Activated effector memory CD4-positive, alpha-beta T cell treated with Interleukin-2 at 50 U/mL for 16 hours (primary cell): Measurements from ENCODE around the gene RILPL2.
"Not testable (repeated sequence)": the region's sequence is repeated elsewhere in the genome, so short reads cannot be mapped to it uniquely, and the experiment has no call there.

ENCODE experiments used
- DNase-seq: peaks from one replicate; pipeline ENCODE4 v3.0.0-alpha.2; 2020

Gene RILPL2

GRCh38 chr12:123449249-123449733 is 12.8 kb upstream of the RILPL2 start:
- DNase-seq, result no peak

- no peak for DNase-seq
Observed at GRCh38 chr12:123446333-123446713, 9.8 kb upstream of the RILPL2 start.

GRCh38 chr12:123445388-123446332 is 9.2 kb upstream of the RILPL2 start:
- DNase-seq, result no peak

- DNase-seq, result no peak
Observed at GRCh38 chr12:123444092-123445026, 7.9 kb upstream of the RILPL2 start.

GRCh38 chr12:123442774-123443173 is 6.3 kb upstream of the RILPL2 start:
- no peak for DNase-seq

- no peak for DNase-seq
Observed at GRCh38 chr12:123441523-123442164, 5.2 kb upstream of the RILPL2 start.

GRCh38 chr12:123435636-123436016 is 858 bp downstream of the RILPL2 start:
- no peak for DNase-seq

GRCh38 chr12:123433615-123434014 is 2.9 kb downstream of the RILPL2 start:
- no peak for DNase-seq

GRCh38 chr12:123431951-123432817 is 4.3 kb downstream of the RILPL2 start:
- DNase-seq, result not testable (repeated sequence)

- DNase-seq, result not testable (repeated sequence)
Observed at GRCh38 chr12:123429101-123429500, 7.4 kb downstream of the RILPL2 start.

GRCh38 chr12:123428591-123428990 is 7.9 kb downstream of the RILPL2 start:
- DNase-seq, result no peak

- no peak for DNase-seq
Observed at GRCh38 chr12:123427036-123427769, 9.3 kb downstream of the RILPL2 start.

GRCh38 chr12:123421314-123421713 is 15.2 kb downstream of the RILPL2 start:
- DNase-seq, result no peak

GRCh38 chr12:123410041-123410412 is 26.5 kb downstream of the RILPL2 start:
- DNase-seq, result no peak

GRCh38 chr12:123409284-123410040 is 27.0 kb downstream of the RILPL2 start:
- DNase-seq, result not testable (repeated sequence)

GRCh38 chr12:123408619-123409018 is 27.9 kb downstream of the RILPL2 start:
- not testable (repeated sequence) for DNase-seq

- not testable (repeated sequence) for DNase-seq
Observed at GRCh38 chr12:123407934-123408333, 28.6 kb downstream of the RILPL2 start.

GRCh38 chr12:123407269-123407668 is 29.2 kb downstream of the RILPL2 start:
- not testable (repeated sequence) for DNase-seq

GRCh38 chr12:123404581-123404980 is 31.9 kb downstream of the RILPL2 start:
- no peak for DNase-seq
